ENCODE results near the gene CYP27B1. TPM values are rescaled to one million over a fixed set of nuclear protein-coding genes. Genes with fewer than 3 reads are reported as not detected.

Gene CYP27B1
- total RNA-seq, 1 donor from 2014 or later, result not detected

GRCh38 chr12:57753756-57754337, 13.0 kb downstream of the CYP27B1 start:
- TF ChIP-seq CTCF (IDR thresholded peaks at IDR 0.05; ENCODE audit: borderline replicate concordance), result no peak
- peaks cover 37% of the 10 kb centered on the region for H3K36me3 ChIP-seq
- H3K4me1 ChIP-seq, result peaks cover 53% of the 10 kb centered on the region
- intact Hi-C loops (cut with micrococcal nuclease), result no loop called here
- no peaks in the 10 kb centered on the region for H3K27me3 ChIP-seq (ENCODE audit: low read depth)
- no peaks in the 10 kb centered on the region for H3K9me3 ChIP-seq (replicated peaks)
- no peak for DNase-seq
- no peak overlapping the region for H3K4me3 ChIP-seq
- peak overlapping the region; percentile 22 for H3K27ac ChIP-seq (replicated peaks)

GRCh38 chr12:57752668-57753000, 14.2 kb downstream of the CYP27B1 start:
- Histone ChIP-seq H3K4me3 (peak overlapping the region; percentile 81), H3K27me3 (ENCODE audit: low read depth) (no peaks in the 10 kb centered on the region), H3K36me3 (peaks cover 37% of the 10 kb centered on the region), H3K4me1 (peaks cover 53% of the 10 kb centered on the region), H3K27ac (replicated peaks) (peak overlapping the region; percentile 92), H3K9me3 (replicated peaks) (no peaks in the 10 kb centered on the region)
- no peak for DNase-seq
- TF ChIP-seq CTCF (IDR thresholded peaks at IDR 0.05; ENCODE audit: borderline replicate concordance), result no peak
- intact Hi-C loops (cut with micrococcal nuclease), result no loop called here

- peak within 1 kb of the TSS; percentile 81 for H3K4me3 ChIP-seq
- H3K36me3 ChIP-seq, result peaks cover 40% of the 10 kb centered on the region
- DNase-seq, result peak; percentile 99
- intact Hi-C loops (cut with micrococcal nuclease), result no loop called here
- H3K4me1 ChIP-seq, result peaks cover 53% of the 10 kb centered on the region
- TF ChIP-seq CTCF (IDR thresholded peaks at IDR 0.05; ENCODE audit: borderline replicate concordance), result no peak
- peak within 1 kb of the TSS; percentile 92 for H3K27ac ChIP-seq (replicated peaks)
- H3K27me3 ChIP-seq (ENCODE audit: low read depth), result no peaks in the 10 kb centered on the region
- H3K9me3 ChIP-seq (replicated peaks), result no peaks in the 10 kb centered on the region
These were observed 14.8 kb downstream of the CYP27B1 start, which contains the start of gene CDK4 for GRCh38 chr12:57751788-57752667. TSS of gene CDK4 (minus strand) at chr12:57752310. CDS start at chr12:57751717, 593 bp downstream.

GRCh38 chr12:57751432-57751787, 15.5 kb downstream of the CYP27B1 start:
- TF ChIP-seq CTCF (IDR thresholded peaks at IDR 0.05; ENCODE audit: borderline replicate concordance), result no peak
- H3K36me3 ChIP-seq, result peaks cover 47% of the 10 kb centered on the region
- H3K4me1 ChIP-seq, result peaks cover 49% of the 10 kb centered on the region
- intact Hi-C loops (cut with micrococcal nuclease), result no loop called here
- H3K4me3 ChIP-seq, result peak overlapping the region; percentile 81
- H3K27ac ChIP-seq (replicated peaks), result peak overlapping the region; percentile 92
- H3K9me3 ChIP-seq (replicated peaks), result no peaks in the 10 kb centered on the region
- no peaks in the 10 kb centered on the region for H3K27me3 ChIP-seq (ENCODE audit: low read depth)
- DNase-seq, result no peak

- intact Hi-C loops (cut with micrococcal nuclease), result no loop called here
These were observed 16.1 kb downstream of the CYP27B1 start for GRCh38 chr12:57750561-57751431.

More at GRCh38 chr12:57750561-57751431, 16.1 kb downstream of the CYP27B1 start:
- no peak for DNase-seq
- no peaks in the 10 kb centered on the region for H3K9me3 ChIP-seq (replicated peaks)
- no peaks in the 10 kb centered on the region for H3K27me3 ChIP-seq (ENCODE audit: low read depth)
- H3K27ac ChIP-seq (replicated peaks), result peak overlapping the region; percentile 92
- H3K4me1 ChIP-seq, result peaks cover 49% of the 10 kb centered on the region
- H3K36me3 ChIP-seq, result peaks cover 48% of the 10 kb centered on the region
- TF ChIP-seq CTCF (IDR thresholded peaks at IDR 0.05; ENCODE audit: borderline replicate concordance), result no peak
- peak overlapping the region; percentile 81 for H3K4me3 ChIP-seq
